Neutrophil (primary cell): ENCODE results near the gene CALHM2.

Experiments
- H3K27ac ChIP-seq: fragments of 200-600 bp; sonication (generic); 2 replicates; pipeline ENCODE4 v1.5.1; 2016; ENCODE audit warnings: mild to moderate bottlenecking, moderate library complexity
- H3K27me3 ChIP-seq: fragments of 200-600 bp; sonication (generic); 2 replicates; pipeline ENCODE4 v1.6.0; 2016; ENCODE audit warnings: mild to moderate bottlenecking
- H3K36me3 ChIP-seq: fragments of 200-600 bp; sonication (generic); 2 replicates; pipeline ENCODE4 v1.5.1; 2017
- H3K4me1 ChIP-seq, 2 experiments: fragments of 200-600 bp in 1 of 2; sonication (generic) in 1 of 2; 1 replicate in 1 of 2; 2 replicates in 1 of 2; pipeline versions ENCODE4 v1.5.1 to v1.6.1; 2013 to 2016; ENCODE audit warnings: low read depth in 1 of 2, low read length in 1 of 2, mild to moderate bottlenecking in 1 of 2, moderate library complexity in 1 of 2; ENCODE audit not compliant: control insufficient read depth in 1 of 2, insufficient read depth in 1 of 2
- H3K4me3 ChIP-seq, 2 experiments: fragments of 200-600 bp in 1 of 2; sonication (generic) in 1 of 2; 1 replicate in 1 of 2; 2 replicates in 1 of 2; pipeline ENCODE4 v1.5.1; 2013 to 2016; ENCODE audit warnings: low read depth in 1 of 2, low read length in 1 of 2, mild to moderate bottlenecking in 1 of 2, moderate library complexity in 1 of 2
- H3K9me3 ChIP-seq: fragments of 200-600 bp; sonication (generic); 2 replicates; pipeline ENCODE4 v1.5.1; 2016
- CTCF ChIP-seq: fragments of 200-600 bp; sonication (generic); IDR thresholded peaks from 2 replicates; pipeline ENCODE4 v1.5.1; 2016; ENCODE audit warnings: antibody characterized with exemption

CALHM2 gene

GRCh38 chr10:103448746-103449145 is 3.4 kb downstream of the CALHM2 start:
- Histone ChIP-seq H3K27ac (no peak overlapping the region), H3K9me3 (no peaks in the 10 kb centered on the region), H3K27me3 (peaks cover 45% of the 10 kb centered on the region), H3K4me1 (peaks cover 7 to 13% of the 10 kb centered on the region in 2 experiments), H3K4me3 (no peak overlapping the region), H3K36me3 (peaks cover 28% of the 10 kb centered on the region)
- no peak for TF ChIP-seq CTCF

GRCh38 chr10:103447187-103447586 is 5.0 kb downstream of the CALHM2 start:
- H3K27ac ChIP-seq, result no peak overlapping the region
- no peak for TF ChIP-seq CTCF
- H3K36me3 ChIP-seq, result peaks cover 44% of the 10 kb centered on the region
- H3K4me1 ChIP-seq, result peaks cover 4 to 7% of the 10 kb centered on the region in 2 experiments
- H3K27me3 ChIP-seq, result peaks cover 29% of the 10 kb centered on the region
- no peaks in the 10 kb centered on the region for H3K9me3 ChIP-seq
- H3K4me3 ChIP-seq, result no peak overlapping the region

GRCh38 chr10:103445767-103446567 is 6.2 kb downstream of the CALHM2 start:
- Histone ChIP-seq H3K27me3 (peaks cover 17% of the 10 kb centered on the region), H3K9me3 (no peaks in the 10 kb centered on the region), H3K27ac (no peak overlapping the region), H3K4me1 (peaks cover 0 to under 1% of the 10 kb centered on the region in 2 experiments), H3K4me3 (no peak overlapping the region), H3K36me3 (peaks cover 56% of the 10 kb centered on the region)
- TF ChIP-seq CTCF, result no peak

- Histone ChIP-seq H3K4me3 (no peak overlapping the region), H3K4me1 (no peaks in the 10 kb centered on the region), H3K27ac (no peak overlapping the region), H3K27me3 (peaks cover 11% of the 10 kb centered on the region), H3K36me3 (peaks cover 61% of the 10 kb centered on the region), H3K9me3 (no peaks in the 10 kb centered on the region)
- TF ChIP-seq CTCF, result no peak
Observed at GRCh38 chr10:103445366-103445765, 6.8 kb downstream of the CALHM2 start.

DNA sequence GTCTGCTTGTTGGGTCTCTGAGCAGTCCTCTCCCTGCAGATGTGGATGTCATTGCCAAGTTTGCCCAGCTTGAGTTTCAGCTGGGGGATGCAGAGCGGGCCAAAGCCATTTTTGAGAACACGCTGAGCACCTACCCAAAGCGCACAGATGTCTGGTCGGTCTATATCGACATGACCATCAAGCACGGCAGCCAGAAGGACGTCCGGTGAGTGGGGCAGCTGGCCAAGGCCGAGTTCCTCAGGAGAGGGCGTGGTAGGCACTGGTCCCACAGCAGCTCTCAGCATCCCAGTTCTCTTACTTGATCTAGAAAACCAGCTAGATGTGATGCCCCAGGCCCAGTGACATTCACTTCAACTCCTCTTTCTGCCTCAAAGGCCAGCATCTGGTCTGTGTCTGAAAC is 7.7 kb downstream of the CALHM2 start:
- Histone ChIP-seq H3K4me3 (no peak overlapping the region), H3K27me3 (peaks cover 2% of the 10 kb centered on the region), H3K4me1 (no peaks in the 10 kb centered on the region), H3K36me3 (peaks cover 70% of the 10 kb centered on the region), H3K9me3 (no peaks in the 10 kb centered on the region), H3K27ac (no peak overlapping the region)
- TF ChIP-seq CTCF, result no peak
